ENCODE measurements around the gene KDM6A.
A peak's percentile ranks its signal among the peaks of the same experiment; 100 is the strongest.

Gene KDM6A

GRCh38 chrX:44899946-44900345 lies 27.0 kb downstream of the KDM6A start:
- no peak overlapping the region for H3K4me3 ChIP-seq (ENCODE audit: low read depth, low read length)
- in situ Hi-C loops (cut with HindIII; ENCODE audit: low sequenced_read_pairs) = no loop called here
- DNase-seq (ENCODE audit: low read depth) = no peak
- TF ChIP-seq, protein P1, sequence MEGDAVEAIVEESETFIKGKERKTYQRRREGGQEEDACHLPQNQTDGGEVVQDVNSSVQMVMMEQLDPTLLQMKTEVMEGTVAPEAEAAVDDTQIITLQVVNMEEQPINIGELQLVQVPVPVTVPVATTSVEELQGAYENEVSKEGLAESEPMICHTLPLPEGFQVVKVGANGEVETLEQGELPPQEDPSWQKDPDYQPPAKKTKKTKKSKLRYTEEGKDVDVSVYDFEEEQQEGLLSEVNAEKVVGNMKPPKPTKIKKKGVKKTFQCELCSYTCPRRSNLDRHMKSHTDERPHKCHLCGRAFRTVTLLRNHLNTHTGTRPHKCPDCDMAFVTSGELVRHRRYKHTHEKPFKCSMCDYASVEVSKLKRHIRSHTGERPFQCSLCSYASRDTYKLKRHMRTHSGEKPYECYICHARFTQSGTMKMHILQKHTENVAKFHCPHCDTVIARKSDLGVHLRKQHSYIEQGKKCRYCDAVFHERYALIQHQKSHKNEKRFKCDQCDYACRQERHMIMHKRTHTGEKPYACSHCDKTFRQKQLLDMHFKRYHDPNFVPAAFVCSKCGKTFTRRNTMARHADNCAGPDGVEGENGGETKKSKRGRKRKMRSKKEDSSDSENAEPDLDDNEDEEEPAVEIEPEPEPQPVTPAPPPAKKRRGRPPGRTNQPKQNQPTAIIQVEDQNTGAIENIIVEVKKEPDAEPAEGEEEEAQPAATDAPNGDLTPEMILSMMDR (IDR thresholded peaks at IDR 0.05; ENCODE audit: low read depth, low read length, missing control alignments) = no peak

- TF ChIP-seq, protein P1 (IDR thresholded peaks at IDR 0.05; ENCODE audit: low read depth, low read length, missing control alignments) = no peak
- DNase-seq (ENCODE audit: low read depth) = peak; percentile 4
- in situ Hi-C loops (cut with HindIII; ENCODE audit: low sequenced_read_pairs) = no loop called here
- H3K4me3 ChIP-seq (ENCODE audit: low read depth, low read length) = no peak overlapping the region
Observed at GRCh38 chrX:44903107-44903506, 30.1 kb downstream of the KDM6A start.

- TF ChIP-seq, protein P1 (IDR thresholded peaks at IDR 0.05; ENCODE audit: low read depth, low read length, missing control alignments) = no peak
- no peak for DNase-seq (ENCODE audit: low read depth)
- in situ Hi-C loops (cut with HindIII; ENCODE audit: low sequenced_read_pairs) = no loop called here
- no peak overlapping the region for H3K4me3 ChIP-seq (ENCODE audit: low read depth, low read length)
Observed at GRCh38 chrX:44903830-44904530, 31.0 kb downstream of the KDM6A start.

DNA sequence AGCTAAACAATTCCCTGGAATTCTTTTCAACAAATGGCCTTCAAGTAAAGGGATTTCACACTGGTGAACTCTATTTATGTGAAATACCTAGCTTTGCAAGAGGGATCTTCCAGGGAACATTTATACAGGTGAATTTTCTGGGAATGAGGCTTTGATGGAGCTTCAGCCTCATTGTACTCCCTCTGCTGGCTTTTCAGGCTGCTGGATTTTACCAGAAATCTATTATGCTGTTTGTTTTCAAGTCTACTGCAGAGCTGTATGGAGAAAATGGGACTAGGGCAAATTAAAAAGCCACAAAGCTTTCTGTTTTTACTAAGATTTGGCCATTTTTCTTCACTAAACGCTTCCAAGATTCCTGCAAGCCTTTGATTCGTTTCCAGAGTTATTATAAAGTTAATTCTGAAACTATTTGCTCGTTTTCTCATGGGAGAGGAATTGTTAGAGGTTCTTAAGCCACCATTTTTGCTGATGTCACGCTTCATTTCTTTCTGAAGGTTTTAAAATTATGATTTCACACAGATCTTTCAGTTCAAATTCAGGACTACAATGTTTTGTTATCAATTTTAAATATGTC lies 31.6 kb downstream of the KDM6A start:
- TF ChIP-seq, protein P1 (IDR thresholded peaks at IDR 0.05; ENCODE audit: low read depth, low read length, missing control alignments) = peak; percentile 49
- no peak overlapping the region for H3K4me3 ChIP-seq (ENCODE audit: low read depth, low read length)

DNA sequence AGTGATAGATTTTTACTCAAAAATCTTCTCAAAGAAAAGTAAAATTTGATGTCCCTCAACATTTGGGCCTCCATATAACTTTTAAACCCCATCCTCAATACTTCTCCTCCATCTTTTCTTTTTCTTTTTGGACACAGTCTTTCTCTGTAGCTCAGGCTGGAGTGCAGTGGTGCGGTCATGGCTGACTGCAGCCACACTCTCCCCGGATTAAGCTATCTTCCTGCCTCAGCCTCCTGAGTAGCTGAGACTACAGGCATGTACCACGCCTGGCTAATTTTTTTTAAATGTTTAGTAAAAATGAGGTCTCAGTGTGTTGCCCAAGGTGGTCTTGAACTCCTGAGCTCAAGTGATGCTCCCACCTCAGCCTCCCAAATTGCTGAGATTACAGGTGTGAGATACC lies 33.1 kb downstream of the KDM6A start:
- no peak overlapping the region for H3K4me3 ChIP-seq (ENCODE audit: low read depth, low read length)
- no peak for DNase-seq (ENCODE audit: low read depth)
- TF ChIP-seq, protein P1 (IDR thresholded peaks at IDR 0.05; ENCODE audit: low read depth, low read length, missing control alignments) = no peak
- in situ Hi-C loops (cut with HindIII; ENCODE audit: low sequenced_read_pairs) = no loop called here

More for the DNA sequence above, 31.6 kb downstream of the KDM6A start:
- DNase-seq (ENCODE audit: low read depth) = peak; percentile 13
- in situ Hi-C loops (cut with HindIII; ENCODE audit: low sequenced_read_pairs) = no loop called here

DNA sequence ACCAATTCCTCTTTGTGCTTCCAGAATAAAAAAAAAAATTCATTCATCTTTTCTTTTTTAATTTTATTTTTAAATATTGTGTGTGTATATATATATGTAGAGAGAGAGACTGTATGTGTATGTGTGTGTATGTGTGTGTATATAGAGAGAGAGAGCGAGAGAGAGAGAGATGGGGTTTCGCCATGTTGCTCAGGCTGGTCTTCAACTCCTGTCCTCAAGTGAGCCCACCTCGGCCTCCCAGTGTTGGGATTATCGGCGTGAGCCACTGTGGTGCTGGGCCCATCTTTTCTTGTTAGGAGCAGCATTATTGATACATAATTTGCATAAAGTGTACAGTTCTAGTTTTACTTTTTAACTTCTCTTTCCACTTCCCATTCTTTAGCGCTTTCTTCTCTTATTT lies 33.6 kb downstream of the KDM6A start:
- in situ Hi-C loops (cut with HindIII; ENCODE audit: low sequenced_read_pairs) = no loop called here

More for the DNA sequence above, 33.6 kb downstream of the KDM6A start:
- no peak overlapping the region for H3K4me3 ChIP-seq (ENCODE audit: low read depth, low read length)
- TF ChIP-seq, protein P1 (IDR thresholded peaks at IDR 0.05; ENCODE audit: low read depth, low read length, missing control alignments) = no peak
- DNase-seq (ENCODE audit: low read depth) = no peak

Data from astrocyte of the cerebellum (primary cell).